Transverse colon (tissue), 3 donors: ENCODE measurements around the gene KIF3A.

Experiments used
- EP300 ChIP-seq: sonication (generic); formaldehyde crosslinking; IDR thresholded peaks from one replicate; pipeline ENCODE4 v1.6.1; 2017; ENCODE audit warnings: antibody characterized with exemption, low read depth
- POLR2A ChIP-seq: fragments of 450-650 bp; IDR thresholded peaks from one replicate; pipeline ENCODE4 v1.6.1; 2016; ENCODE audit warnings: antibody characterized with exemption, mild to moderate bottlenecking, moderate library complexity
- TF ChIP-seq, protein P1 (sequence below), 5 experiments: fragments of 200-600 bp in 3 of 5; fragments of 450-650 bp in 2 of 5; sonication (generic) in 3 of 5; IDR thresholded peaks; 1 replicate in 2 of 5; 2 replicates in 3 of 5; pipeline ENCODE4 v1.5.1; 2016 to 2017; ENCODE audit warnings: antibody characterized with exemption in 5 of 5, inconsistent platforms in 3 of 5, mild to moderate bottlenecking in 2 of 5, moderate library complexity in 1 of 5

DNA sequence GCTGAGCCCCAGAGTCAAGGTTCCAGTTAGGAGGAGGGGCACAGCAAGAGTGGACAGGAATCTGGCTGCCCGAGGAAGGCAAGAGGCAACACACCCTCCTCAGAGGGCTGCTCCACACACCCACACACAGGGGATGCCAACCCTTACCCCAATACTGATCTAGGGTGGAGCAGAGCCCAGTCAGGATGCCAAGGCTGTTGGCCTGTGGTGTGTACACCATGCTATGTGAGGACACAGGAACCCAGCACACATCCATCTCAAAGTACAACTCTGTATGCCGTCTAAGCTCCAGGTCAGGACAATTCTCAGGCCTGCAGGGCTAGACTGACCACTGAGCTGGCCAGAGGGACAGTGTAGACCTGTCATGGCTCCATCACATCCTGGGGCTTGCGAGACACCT lies 37.1 kb upstream of the KIF3A start:
- TF ChIP-seq POLR2A (no peak), EP300 (no peak)
- TF ChIP-seq, protein P1, sequence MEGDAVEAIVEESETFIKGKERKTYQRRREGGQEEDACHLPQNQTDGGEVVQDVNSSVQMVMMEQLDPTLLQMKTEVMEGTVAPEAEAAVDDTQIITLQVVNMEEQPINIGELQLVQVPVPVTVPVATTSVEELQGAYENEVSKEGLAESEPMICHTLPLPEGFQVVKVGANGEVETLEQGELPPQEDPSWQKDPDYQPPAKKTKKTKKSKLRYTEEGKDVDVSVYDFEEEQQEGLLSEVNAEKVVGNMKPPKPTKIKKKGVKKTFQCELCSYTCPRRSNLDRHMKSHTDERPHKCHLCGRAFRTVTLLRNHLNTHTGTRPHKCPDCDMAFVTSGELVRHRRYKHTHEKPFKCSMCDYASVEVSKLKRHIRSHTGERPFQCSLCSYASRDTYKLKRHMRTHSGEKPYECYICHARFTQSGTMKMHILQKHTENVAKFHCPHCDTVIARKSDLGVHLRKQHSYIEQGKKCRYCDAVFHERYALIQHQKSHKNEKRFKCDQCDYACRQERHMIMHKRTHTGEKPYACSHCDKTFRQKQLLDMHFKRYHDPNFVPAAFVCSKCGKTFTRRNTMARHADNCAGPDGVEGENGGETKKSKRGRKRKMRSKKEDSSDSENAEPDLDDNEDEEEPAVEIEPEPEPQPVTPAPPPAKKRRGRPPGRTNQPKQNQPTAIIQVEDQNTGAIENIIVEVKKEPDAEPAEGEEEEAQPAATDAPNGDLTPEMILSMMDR (IDR thresholded peaks at IDR 0.05), result no peak
